GM12801 (cell line): ENCODE measurements around the gene AMPD2.

Experiments used
- TF ChIP-seq, protein P1 (sequence below): IDR thresholded peaks from one replicate; pipeline ENCODE4 v1.5.1; 2011; ENCODE audit warnings: control low read depth; ENCODE audit not compliant: insufficient read length; ENCODE audit errors: extremely low read depth

The AMPD2 gene

GRCh38 chr1:109623601-109624161 is 4.0 kb downstream of the AMPD2 start:
- TF ChIP-seq, protein P1, sequence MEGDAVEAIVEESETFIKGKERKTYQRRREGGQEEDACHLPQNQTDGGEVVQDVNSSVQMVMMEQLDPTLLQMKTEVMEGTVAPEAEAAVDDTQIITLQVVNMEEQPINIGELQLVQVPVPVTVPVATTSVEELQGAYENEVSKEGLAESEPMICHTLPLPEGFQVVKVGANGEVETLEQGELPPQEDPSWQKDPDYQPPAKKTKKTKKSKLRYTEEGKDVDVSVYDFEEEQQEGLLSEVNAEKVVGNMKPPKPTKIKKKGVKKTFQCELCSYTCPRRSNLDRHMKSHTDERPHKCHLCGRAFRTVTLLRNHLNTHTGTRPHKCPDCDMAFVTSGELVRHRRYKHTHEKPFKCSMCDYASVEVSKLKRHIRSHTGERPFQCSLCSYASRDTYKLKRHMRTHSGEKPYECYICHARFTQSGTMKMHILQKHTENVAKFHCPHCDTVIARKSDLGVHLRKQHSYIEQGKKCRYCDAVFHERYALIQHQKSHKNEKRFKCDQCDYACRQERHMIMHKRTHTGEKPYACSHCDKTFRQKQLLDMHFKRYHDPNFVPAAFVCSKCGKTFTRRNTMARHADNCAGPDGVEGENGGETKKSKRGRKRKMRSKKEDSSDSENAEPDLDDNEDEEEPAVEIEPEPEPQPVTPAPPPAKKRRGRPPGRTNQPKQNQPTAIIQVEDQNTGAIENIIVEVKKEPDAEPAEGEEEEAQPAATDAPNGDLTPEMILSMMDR, result no peak

GRCh38 chr1:109624201-109625010 is 4.8 kb downstream of the AMPD2 start:
- TF ChIP-seq, protein P1, result no peak

GRCh38 chr1:109625176-109625575 is 5.5 kb downstream of the AMPD2 start:
- TF ChIP-seq, protein P1, result no peak

- TF ChIP-seq, protein P1, result no peak
Observed at GRCh38 chr1:109625601-109626560, 6.2 kb downstream of the AMPD2 start.

DNA sequence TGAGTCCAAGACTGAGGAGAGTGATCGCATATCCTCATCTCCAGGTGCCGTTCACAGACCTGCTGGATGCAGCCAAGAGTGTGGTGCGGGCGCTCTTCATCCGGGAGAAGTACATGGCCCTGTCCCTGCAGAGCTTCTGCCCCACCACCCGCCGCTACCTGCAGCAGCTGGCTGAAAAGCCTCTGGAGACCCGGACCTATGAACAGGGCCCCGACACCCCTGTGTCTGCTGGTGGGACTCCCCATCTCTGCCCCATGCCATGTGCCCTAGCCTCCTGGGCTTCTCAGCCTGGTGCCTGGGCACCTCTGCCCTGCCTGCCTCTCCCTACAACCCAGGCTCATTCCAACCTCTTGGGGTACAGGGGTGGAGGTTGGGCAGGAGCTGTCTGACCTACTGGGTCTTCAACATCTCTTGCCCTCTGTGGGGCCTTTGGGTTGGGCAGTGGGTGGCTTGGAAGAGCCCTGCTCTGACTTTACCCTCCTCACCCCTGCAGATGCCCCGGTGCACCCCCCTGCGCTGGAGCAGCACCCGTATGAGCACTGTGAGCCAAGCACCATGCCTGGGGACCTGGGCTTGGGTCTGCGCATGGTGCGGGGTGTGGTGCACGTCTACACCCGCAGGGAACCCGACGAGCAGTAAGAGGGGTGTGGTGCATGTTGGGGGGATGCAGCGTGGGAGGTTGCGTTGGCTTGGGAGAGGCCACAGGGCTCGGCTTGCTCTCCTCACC is 7.2 kb downstream of the AMPD2 start:
- TF ChIP-seq, protein P1, result no peak

DNA sequence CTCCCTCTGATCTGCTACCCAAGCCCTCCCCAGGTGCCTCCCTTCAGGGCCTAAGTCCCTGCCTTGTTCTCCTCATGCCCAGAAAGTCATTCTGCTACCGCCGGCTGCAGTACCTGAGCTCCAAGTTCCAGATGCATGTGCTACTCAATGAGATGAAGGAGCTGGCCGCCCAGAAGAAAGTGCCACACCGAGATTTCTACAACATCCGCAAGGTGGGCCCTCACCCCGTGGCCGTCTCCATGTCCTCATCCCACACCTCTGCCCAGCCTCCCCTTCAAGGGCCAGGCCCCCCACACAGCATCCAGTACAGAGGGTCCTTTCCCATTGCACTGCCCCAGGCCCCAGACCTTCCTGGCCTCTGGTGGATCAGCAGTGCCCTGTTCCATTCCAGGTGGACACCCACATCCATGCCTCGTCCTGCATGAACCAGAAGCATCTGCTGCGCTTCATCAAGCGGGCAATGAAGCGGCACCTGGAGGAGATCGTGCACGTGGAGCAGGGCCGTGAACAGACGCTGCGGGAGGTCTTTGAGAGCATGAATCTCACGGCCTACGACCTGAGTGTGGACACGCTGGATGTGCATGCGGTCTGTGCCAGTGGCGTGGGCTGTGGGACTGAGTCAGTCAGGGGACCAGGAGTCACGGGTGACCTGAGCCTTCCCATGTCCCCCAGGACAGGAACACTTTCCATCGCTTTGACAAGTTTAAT is 8.2 kb downstream of the AMPD2 start:
- TF ChIP-seq, protein P1, result no peak
